Right ventricle myocardium inferior (tissue), 1 donor: Measurements from ENCODE around the gene BRSK1. TPM values are rescaled to one million over a fixed set of nuclear protein-coding genes. Genes with fewer than 3 reads are reported as not detected.

Source experiments
- ATAC-seq: fragments of 200-7000 bp; cut with Tn5 transposase; one replicate; pipeline ENCODE4 v1.9.1; 2020; ENCODE audit warnings: mild to moderate bottlenecking, moderate library complexity
- DNase-seq: peaks from one replicate; pipeline ENCODE4 v3.0.0; 2021; ENCODE audit errors: missing footprints
- intact Hi-C: fragments of 100-400 bp; cut with DNase I; formaldehyde crosslinking; loops from one replicate; pipeline ENCODE4 v1.11.0; 2022
- total RNA-seq: library from RNA; stranded (reverse); fragmentation: NEBNext Ultra II Directional; extraction: Animal tissue kit (Norgen Biotek cat#: 25700); gene quantifications from one replicate; pipeline ENCODE4 v1.2.1, GENCODE V29; 2021
- donor health status: DM: no; HTN: yes; CAD: no; lungs with severe emphysema.

Gene BRSK1
- total RNA-seq, 1 donor from 2014 or later: 2.4 TPM

- ATAC-seq: no peak
- intact Hi-C loops: loop anchor here (5.0 kb wide), 1 partner anchor 40 kb away; no protein-coding TSS in a partner anchor
- no peak for DNase-seq
These were observed 58.1 kb downstream of the BRSK1 start for GRCh38 chr19:55341595-55342531.

- no peak for DNase-seq
- intact Hi-C loops: loop anchor here (5.0 kb wide), 1 partner anchor 42 kb away; no protein-coding TSS in a partner anchor
- no peak for ATAC-seq
These were observed 60.6 kb downstream of the BRSK1 start for GRCh38 chr19:55344444-55344843.

GRCh38 chr19:55345101-55345817 lies 61.5 kb downstream of the BRSK1 start:
- ATAC-seq: no peak
- intact Hi-C loops: no loop called here
- DNase-seq: no peak

GRCh38 chr19:55345818-55346724 lies 62.3 kb downstream of the BRSK1 start:
- peak; percentile 21 for ATAC-seq
- no peak for DNase-seq
- intact Hi-C loops: no loop called here

GRCh38 chr19:55346725-55347441 lies 63.1 kb downstream of the BRSK1 start:
- ATAC-seq (peak; percentile 21), DNase-seq (no peak)
- intact Hi-C loops: no loop called here

- intact Hi-C loops: no loop called here
- ATAC-seq (no peak), DNase-seq (no peak)
These were observed 63.7 kb downstream of the BRSK1 start for GRCh38 chr19:55347442-55348009.

GRCh38 chr19:55348317-55349034 lies 64.7 kb downstream of the BRSK1 start:
- ATAC-seq (no peak), DNase-seq (no peak)
- intact Hi-C loops: no loop called here

GRCh38 chr19:55350620-55351315 lies 67.0 kb downstream of the BRSK1 start:
- ATAC-seq (no peak), DNase-seq (no peak)
- intact Hi-C loops: no loop called here

- ATAC-seq: no peak
- intact Hi-C loops: no loop called here
- DNase-seq: no peak
These were observed 68.2 kb downstream of the BRSK1 start for GRCh38 chr19:55352040-55352439.

GRCh38 chr19:55352549-55353145 lies 68.8 kb downstream of the BRSK1 start:
- ATAC-seq: no peak
- no peak for DNase-seq
- intact Hi-C loops: no loop called here

- ATAC-seq (no peak), DNase-seq (no peak)
- intact Hi-C loops: no loop called here
These were observed 69.6 kb downstream of the BRSK1 start for GRCh38 chr19:55353356-55353802.

GRCh38 chr19:55353803-55354697 lies 70.3 kb downstream of the BRSK1 start:
- DNase-seq (peak; percentile 85), ATAC-seq (peak; percentile 83)
- intact Hi-C loops: no loop called here

GRCh38 chr19:55354698-55355212 lies 71.0 kb downstream of the BRSK1 start, which contains the start of gene COX6B2:
COX6B2 (minus strand) TSS chr19:55354719; CDS start chr19:55354521, 198 bp downstream.
- intact Hi-C loops: no loop called here
- DNase-seq (no peak), ATAC-seq (no peak)

GRCh38 chr19:55355213-55355821 lies 71.5 kb downstream of the BRSK1 start:
- intact Hi-C loops: no loop called here
- ATAC-seq (no peak), DNase-seq (no peak)

GRCh38 chr19:55358493-55358892 lies 74.7 kb downstream of the BRSK1 start:
- DNase-seq (no peak), ATAC-seq (no peak)
- intact Hi-C loops: no loop called here
